HL-60 (cell line): ENCODE data around the gene RAD9A.

Source experiments
- DNase-seq, 2 experiments: peaks; one replicate each; pipeline ENCODE4 v3.0.0-alpha.2; 2010 to 2020; ENCODE audit warnings: low read depth in 1 of 2, low spot score in 1 of 2
- H3K27ac ChIP-seq: fragments of 250-450 bp; sonication (Bioruptor Pico); replicated peaks from 2 replicates; pipeline ENCODE4 v1.5.1; 2020; ENCODE audit warnings: mild to moderate bottlenecking, moderate library complexity
- H3K27me3 ChIP-seq: fragments of 250-450 bp; sonication (Bioruptor Pico); 2 replicates; pipeline ENCODE4 v1.5.1; 2021; ENCODE audit warnings: mild to moderate bottlenecking, moderate library complexity; ENCODE audit not compliant: insufficient read depth, poor library complexity, severe bottlenecking
- H3K4me3 ChIP-seq: replicated peaks from 2 replicates; pipeline ENCODE4 v1.5.1; 2011; ENCODE audit warnings: mild to moderate bottlenecking, control low read depth, low read length; ENCODE audit not compliant: insufficient read depth
- CTCF ChIP-seq: IDR thresholded peaks from one replicate; pipeline ENCODE4 v1.5.1; 2011; ENCODE audit warnings: low read length, control low read depth, inconsistent platforms; ENCODE audit not compliant: insufficient read depth
- GABPA ChIP-seq: IDR thresholded peaks from 2 replicates; pipeline ENCODE4 v1.6.1; 2012; ENCODE audit warnings: low read depth
- POLR2AphosphoS5 ChIP-seq: IDR thresholded peaks from 2 replicates; pipeline ENCODE4 v1.6.1; 2012; ENCODE audit warnings: low read depth
- REST ChIP-seq: IDR thresholded peaks from 2 replicates; pipeline ENCODE4 v1.6.1; 2012; ENCODE audit warnings: low read depth; ENCODE audit not compliant: insufficient replicate concordance
- SPI1 ChIP-seq: IDR thresholded peaks from 2 replicates; pipeline ENCODE4 v1.6.1; 2012; ENCODE audit warnings: low read depth, mild to moderate bottlenecking, borderline replicate concordance

RAD9A gene

GRCh38 chr11:67407688-67408163, 15.9 kb downstream of the RAD9A start:
- peak overlapping the region; percentile 81 for H3K27ac ChIP-seq
- no peaks in the 10 kb centered on the region for H3K27me3 ChIP-seq
- no peak overlapping the region for H3K4me3 ChIP-seq
- TF ChIP-seq POLR2AphosphoS5, result no peak
- DNase-seq, result no peak

- H3K27me3 ChIP-seq, result no peaks in the 10 kb centered on the region
- H3K27ac ChIP-seq, result peak overlapping the region; percentile 81
- peak in 1 of 2 experiments; percentile 44 for DNase-seq
- H3K4me3 ChIP-seq, result no peak overlapping the region
- TF ChIP-seq POLR2AphosphoS5 (no peak), SPI1 (no peak), GABPA (no peak)
Observed at GRCh38 chr11:67408437-67409200, 16.8 kb downstream of the RAD9A start.

- peak overlapping the region; percentile 81 for H3K27ac ChIP-seq
- TF ChIP-seq POLR2AphosphoS5 (peak; percentile 87; the same call in 1 of the 2 replicates), REST (no peak), GABPA (peak; percentile 63), CTCF (no peak), SPI1 (peak; percentile 64; the same call in 1 of the 2 replicates)
- H3K27me3 ChIP-seq, result no peaks in the 10 kb centered on the region
- peak in 1 of 2 experiments; percentile 86 for DNase-seq
- no peak overlapping the region for H3K4me3 ChIP-seq
Observed at GRCh38 chr11:67409261-67409666, 17.5 kb downstream of the RAD9A start.

- H3K4me3 ChIP-seq, result no peak overlapping the region
- TF ChIP-seq CTCF (no peak), SPI1 (no peak), POLR2AphosphoS5 (no peak), REST (no peak), GABPA (no peak)
- H3K27me3 ChIP-seq, result no peaks in the 10 kb centered on the region
- no peak for DNase-seq
- H3K27ac ChIP-seq, result peak overlapping the region; percentile 81
Observed at GRCh38 chr11:67409781-67410368, 18.1 kb downstream of the RAD9A start.
